Activated CD8-positive, alpha-beta T cell treated with anti-CD3 and anti-CD28 coated beads for 36 hours (primary cell): ENCODE measurements around the gene DOCK6. TPM values are rescaled to one million over a fixed set of nuclear protein-coding genes. Genes with fewer than 3 reads are reported as not detected.
A peak's percentile ranks its signal among the peaks of the same experiment; 100 is the strongest.

Source experiments
- ATAC-seq: fragments of 200-7000 bp; cut with Tn5 transposase; one replicate; pipeline ENCODE4 v1.10.0; 2021; ENCODE audit warnings: mild to moderate bottlenecking, moderate library complexity
- CTCF ChIA-PET: fragments of 350-600 bp; sonication (Branson Sonifier 250); formaldehyde crosslinking; loops from one replicate; lab custom pipeline; 2021; ENCODE audit warnings: antibody characterized with exemption; lab: Charles Lee
- POLR2A ChIA-PET: fragments of 350-600 bp; sonication (Branson Sonifier 250); formaldehyde crosslinking; loops from one replicate; lab custom pipeline; 2021; ENCODE audit warnings: antibody characterized with exemption; lab: Charles Lee
- DNase-seq: peaks from one replicate; pipeline ENCODE4 v3.0.0-alpha.2; 2020
- H3K27ac Mint-ChIP-seq: one replicate; pipeline ENCODE4 v1.8.0; 2021; ENCODE audit warnings: mild to moderate bottlenecking, mixed read lengths
- H3K27me3 Mint-ChIP-seq: one replicate; pipeline ENCODE4 v1.8.0; 2021; ENCODE audit warnings: mixed read lengths
- H3K36me3 Mint-ChIP-seq: one replicate; pipeline ENCODE4 v1.8.0; 2021; ENCODE audit warnings: low read depth, mixed read lengths
- H3K4me1 Mint-ChIP-seq: one replicate; pipeline ENCODE4 v1.8.0; 2021; ENCODE audit warnings: low read depth, mixed read lengths
- H3K4me3 Mint-ChIP-seq: one replicate; pipeline ENCODE4 v1.8.0; 2021; ENCODE audit warnings: mild to moderate bottlenecking, moderate library complexity, mixed read lengths
- H3K9me3 Mint-ChIP-seq: one replicate; pipeline ENCODE4 v1.8.0; 2021; ENCODE audit warnings: mixed read lengths
- intact Hi-C: fragments of 100-400 bp; cut with micrococcal nuclease; formaldehyde crosslinking; loops from one replicate; pipeline ENCODE4 v1.10.0; 2022
- total RNA-seq, 2 experiments: library from RNA; stranded (reverse); gene quantifications; one replicate each; pipeline ENCODE4 v1.2.3, GENCODE V29; 2021
- TF ChIP-seq, protein P1 (sequence below): fragments of 200-600 bp; IDR thresholded peaks from one replicate; pipeline ENCODE4 v1.8.0; 2022; ENCODE audit warnings: antibody characterized with exemption, mild to moderate bottlenecking

The DOCK6 gene
- total RNA-seq, 2 experiments from 2014 or later = 4.5 to 7.9 TPM

DNA sequence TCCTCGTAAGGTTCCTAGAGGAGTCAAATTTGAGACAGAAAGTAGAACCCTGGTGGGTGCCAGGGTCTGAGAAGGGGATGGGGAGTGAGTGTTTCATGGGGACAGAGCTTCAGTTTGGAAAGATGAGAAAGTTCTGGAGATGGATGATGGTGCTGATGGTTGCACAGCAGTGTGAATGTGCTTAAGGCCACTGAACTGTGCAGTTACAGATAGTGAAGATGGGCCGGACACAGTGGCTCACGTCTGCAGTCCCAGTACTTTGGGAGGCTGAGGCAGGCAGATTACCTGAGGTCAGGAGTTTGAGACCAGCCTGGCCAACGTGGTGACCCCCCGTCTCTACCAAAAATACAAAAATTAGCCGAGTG, 107.7 kb downstream of the DOCK6 start:
- ChIA-PET POLR2A (interaction anchor here (1.0 to 3.4 kb wide), 8 partner anchors 9 to 185 kb away, joined by 3 to 21 read pairs (median 4); partner anchors contain the start of gene RAB3D), CTCF (interaction anchor here (2.4 kb wide), 1 partner anchor 28 kb away, joined by 7 read pairs; no protein-coding TSS in a partner anchor)
- DNase-seq (no peak), ATAC-seq (no peak)
- H3K36me3 Mint-ChIP-seq = peaks cover 28% of the 10 kb centered on the region
- no peaks in the 10 kb centered on the region for H3K9me3 Mint-ChIP-seq
- intact Hi-C loops = no loop called here
- peak overlapping the region; percentile 91 for H3K4me3 Mint-ChIP-seq
- H3K27ac Mint-ChIP-seq = peak overlapping the region; percentile 75
- TF ChIP-seq, protein P1, sequence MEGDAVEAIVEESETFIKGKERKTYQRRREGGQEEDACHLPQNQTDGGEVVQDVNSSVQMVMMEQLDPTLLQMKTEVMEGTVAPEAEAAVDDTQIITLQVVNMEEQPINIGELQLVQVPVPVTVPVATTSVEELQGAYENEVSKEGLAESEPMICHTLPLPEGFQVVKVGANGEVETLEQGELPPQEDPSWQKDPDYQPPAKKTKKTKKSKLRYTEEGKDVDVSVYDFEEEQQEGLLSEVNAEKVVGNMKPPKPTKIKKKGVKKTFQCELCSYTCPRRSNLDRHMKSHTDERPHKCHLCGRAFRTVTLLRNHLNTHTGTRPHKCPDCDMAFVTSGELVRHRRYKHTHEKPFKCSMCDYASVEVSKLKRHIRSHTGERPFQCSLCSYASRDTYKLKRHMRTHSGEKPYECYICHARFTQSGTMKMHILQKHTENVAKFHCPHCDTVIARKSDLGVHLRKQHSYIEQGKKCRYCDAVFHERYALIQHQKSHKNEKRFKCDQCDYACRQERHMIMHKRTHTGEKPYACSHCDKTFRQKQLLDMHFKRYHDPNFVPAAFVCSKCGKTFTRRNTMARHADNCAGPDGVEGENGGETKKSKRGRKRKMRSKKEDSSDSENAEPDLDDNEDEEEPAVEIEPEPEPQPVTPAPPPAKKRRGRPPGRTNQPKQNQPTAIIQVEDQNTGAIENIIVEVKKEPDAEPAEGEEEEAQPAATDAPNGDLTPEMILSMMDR = no peak
- peaks cover 5% of the 10 kb centered on the region for H3K4me1 Mint-ChIP-seq
- no peaks in the 10 kb centered on the region for H3K27me3 Mint-ChIP-seq

DNA sequence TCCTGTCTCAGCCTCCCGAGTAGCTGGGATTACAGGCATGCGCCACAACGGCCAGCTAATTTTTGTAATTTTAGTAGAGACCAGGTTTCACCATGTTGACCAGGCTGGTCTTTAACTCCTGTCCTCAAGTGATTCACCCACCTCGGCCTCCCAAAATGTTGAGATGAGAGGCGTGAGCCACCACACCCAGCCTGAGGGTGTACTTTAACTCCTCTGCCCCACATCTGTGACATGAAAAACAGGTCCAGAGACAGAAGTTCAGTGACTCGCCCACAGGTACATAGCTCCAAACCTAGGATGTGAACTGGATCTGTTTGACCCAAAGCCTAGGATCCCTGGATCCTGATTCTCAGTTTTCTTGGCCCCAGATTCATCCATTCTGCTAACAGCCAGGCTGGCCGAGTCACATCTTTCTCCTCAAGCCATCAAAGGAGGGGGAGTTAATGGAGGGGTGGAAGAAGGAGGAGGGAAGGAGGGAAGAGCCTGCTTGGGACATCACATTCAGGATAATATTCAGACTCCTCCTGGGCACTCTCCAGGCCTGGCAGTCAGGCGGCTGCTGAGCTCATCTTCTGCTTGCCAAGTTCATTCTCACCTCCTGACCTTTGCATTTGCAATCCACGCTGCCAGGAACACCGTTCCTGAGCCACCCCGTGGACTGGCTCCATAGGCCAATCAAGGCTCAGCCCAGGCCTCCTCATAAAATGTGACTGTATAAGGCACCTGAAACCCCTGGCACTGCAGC, 109.8 kb downstream of the DOCK6 start:
- ChIA-PET POLR2A (interaction anchor here (0.7 kb wide), 1 partner anchor 11 kb away, joined by 3 read pairs; no protein-coding TSS in a partner anchor), CTCF (interaction anchor here (1.0 to 2.3 kb wide), 4 partner anchors 11 to 26 kb away, joined by 3 to 6 read pairs (median 3); no protein-coding TSS in a partner anchor)
- no peak overlapping the region for H3K27ac Mint-ChIP-seq
- peaks cover 37% of the 10 kb centered on the region for H3K36me3 Mint-ChIP-seq
- ATAC-seq (no peak), DNase-seq (no peak)
- H3K9me3 Mint-ChIP-seq = no peaks in the 10 kb centered on the region
- H3K27me3 Mint-ChIP-seq = no peaks in the 10 kb centered on the region
- H3K4me1 Mint-ChIP-seq = peaks cover 5% of the 10 kb centered on the region
- intact Hi-C loops = no loop called here
- H3K4me3 Mint-ChIP-seq = no peak overlapping the region
- TF ChIP-seq, protein P1 = no peak

- DNase-seq = no peak
- Mint-ChIP-seq H3K27me3 (no peaks in the 10 kb centered on the region), H3K4me3 (no peak overlapping the region), H3K27ac (no peak overlapping the region), H3K4me1 (peaks cover 5% of the 10 kb centered on the region), H3K9me3 (no peaks in the 10 kb centered on the region), H3K36me3 (peaks cover 43% of the 10 kb centered on the region)
- POLR2A ChIA-PET = interaction anchor here (1.2 kb wide), 1 partner anchor 20 kb away, joined by 5 read pairs; no protein-coding TSS in a partner anchor
- intact Hi-C loops = no loop called here
- ATAC-seq = no peak
- TF ChIP-seq, protein P1 = no peak
- CTCF ChIA-PET = interaction anchor here (1.2 to 2.3 kb wide), 3 partner anchors 13 to 25 kb away, joined by 3 to 6 read pairs (median 3); no protein-coding TSS in a partner anchor
Measured at GRCh38 chr19:11151181-11151580, 111.1 kb downstream of the DOCK6 start.

Other genes starting within 250 kb of the DOCK6 start
- 10 to 100 TPM; 54.7 to 56.5 TPM for gene LDLR, start 173.1 kb downstream of the DOCK6 start, total RNA-seq
- 10 to 100 TPM; 60.5 to 70.9 TPM for gene SPC24, start 106.7 kb downstream of the DOCK6 start, total RNA-seq
- gene KANK2, start 65.0 kb downstream of the DOCK6 start, total RNA-seq = 1 to 10 TPM; 1.9 to 2.0 TPM
- gene ANGPTL8, start 22.9 kb downstream of the DOCK6 start, total RNA-seq = not detected
- gene TSPAN16, start 33.6 kb upstream of the DOCK6 start, total RNA-seq = not detected
- gene RAB3D, start 77.1 kb upstream of the DOCK6 start, total RNA-seq = 1 to 10 TPM; 6.7 to 7.0 TPM
- 10 to 100 TPM; 24.3 to 25.6 TPM for gene TMEM205, start 83.7 kb upstream of the DOCK6 start, total RNA-seq
- 10 to 100 TPM in 1 of 2 experiments, 1 to 10 TPM in 1; 9.7 to 10.5 TPM for gene CCDC159, start 84.0 kb upstream of the DOCK6 start, total RNA-seq
- gene PLPPR2, start 92.9 kb upstream of the DOCK6 start, total RNA-seq = 1 to 10 TPM; 1.2 to 1.8 TPM
- gene SWSAP1, start 112.1 kb upstream of the DOCK6 start, total RNA-seq = 1 to 10 TPM; 1.5 to 1.8 TPM
- gene EPOR, start 121.8 kb upstream of the DOCK6 start, total RNA-seq = 1 to 10 TPM; 7.0 to 9.8 TPM
- gene RGL3, start 156.8 kb upstream of the DOCK6 start, total RNA-seq = not detected
- gene ODAD3, start 172.6 kb upstream of the DOCK6 start, total RNA-seq = under 1 TPM; 0.47 to 0.70 TPM
- 100 to 1,000 TPM; 207 to 211 TPM for gene PRKCSH, start 173.1 kb upstream of the DOCK6 start, total RNA-seq
- gene ELAVL3, start 218.5 kb upstream of the DOCK6 start, total RNA-seq = not detected
- gene ZNF653, start 243.3 kb upstream of the DOCK6 start, total RNA-seq = 10 to 100 TPM; 11.1 to 14.7 TPM